Neuron (in vitro differentiated cells): ENCODE measurements around the gene CDH22.

Experiments used
- H2AFZ ChIP-seq: one replicate; pipeline ENCODE4 v1.6.1; 2013; ENCODE audit warnings: low read depth, mild to moderate bottlenecking, inconsistent platforms, low read length, moderate library complexity
- H3K27me3 ChIP-seq: one replicate; pipeline ENCODE4 v1.6.1; 2013; ENCODE audit warnings: low read length; ENCODE audit not compliant: insufficient read depth
- H3K36me3 ChIP-seq: one replicate; pipeline ENCODE4 v1.6.1; 2013; ENCODE audit warnings: low read length; ENCODE audit not compliant: insufficient read depth
- H3K4me1 ChIP-seq: one replicate; pipeline ENCODE4 v1.6.1; 2013; ENCODE audit warnings: low read length; ENCODE audit not compliant: insufficient read depth
- H3K4me3 ChIP-seq: 2 replicates; pipeline ENCODE4 v1.5.1; 2013; ENCODE audit warnings: mild to moderate bottlenecking, low read length, moderate library complexity
- H3K9me3 ChIP-seq: one replicate; pipeline ENCODE4 v1.6.1; 2013; ENCODE audit warnings: low read length

CDH22 gene

GRCh38 chr20:46272389-46273047 is 35.8 kb downstream of the CDH22 start:
- peaks cover 24% of the 10 kb centered on the region for H3K27me3 ChIP-seq
- H2AFZ ChIP-seq, result no peak overlapping the region
- H3K9me3 ChIP-seq, result no peaks in the 10 kb centered on the region
- no peak overlapping the region for H3K4me3 ChIP-seq
- H3K36me3 ChIP-seq, result no peaks in the 10 kb centered on the region
- peaks cover 9% of the 10 kb centered on the region for H3K4me1 ChIP-seq

- Histone ChIP-seq H3K4me1 (peaks cover 10% of the 10 kb centered on the region), H3K4me3 (no peak overlapping the region), H2AFZ (no peak overlapping the region), H3K27me3 (peaks cover 11% of the 10 kb centered on the region), H3K36me3 (no peaks in the 10 kb centered on the region), H3K9me3 (no peaks in the 10 kb centered on the region)
Observed at GRCh38 chr20:46270977-46271744, 37.1 kb downstream of the CDH22 start.

GRCh38 chr20:46269372-46269771 is 38.9 kb downstream of the CDH22 start:
- Histone ChIP-seq H3K36me3 (no peaks in the 10 kb centered on the region), H2AFZ (no peak overlapping the region), H3K4me1 (peaks cover 10% of the 10 kb centered on the region), H3K9me3 (no peaks in the 10 kb centered on the region), H3K4me3 (no peak overlapping the region), H3K27me3 (peaks cover 8% of the 10 kb centered on the region)

GRCh38 chr20:46268662-46269061 is 39.6 kb downstream of the CDH22 start:
- Histone ChIP-seq H3K4me3 (no peak overlapping the region), H3K27me3 (peaks cover 8% of the 10 kb centered on the region), H3K4me1 (peaks cover 10% of the 10 kb centered on the region), H2AFZ (no peak overlapping the region), H3K9me3 (no peaks in the 10 kb centered on the region), H3K36me3 (no peaks in the 10 kb centered on the region)

- Histone ChIP-seq H3K9me3 (no peaks in the 10 kb centered on the region), H3K36me3 (no peaks in the 10 kb centered on the region), H2AFZ (no peak overlapping the region), H3K27me3 (peaks cover 8% of the 10 kb centered on the region), H3K4me1 (peaks cover 10% of the 10 kb centered on the region), H3K4me3 (no peak overlapping the region)
Observed at GRCh38 chr20:46268131-46268614, 40.1 kb downstream of the CDH22 start.

- Histone ChIP-seq H3K27me3 (peaks cover 8% of the 10 kb centered on the region), H3K36me3 (no peaks in the 10 kb centered on the region), H3K4me3 (no peak overlapping the region), H2AFZ (no peak overlapping the region), H3K4me1 (peaks cover 10% of the 10 kb centered on the region), H3K9me3 (no peaks in the 10 kb centered on the region)
Observed at GRCh38 chr20:46267108-46268105, 40.9 kb downstream of the CDH22 start.

GRCh38 chr20:46265539-46265938 is 42.8 kb downstream of the CDH22 start:
- Histone ChIP-seq H3K36me3 (no peaks in the 10 kb centered on the region), H3K27me3 (peaks cover 6% of the 10 kb centered on the region), H3K4me3 (no peak overlapping the region), H3K4me1 (peaks cover 10% of the 10 kb centered on the region), H2AFZ (no peak overlapping the region), H3K9me3 (no peaks in the 10 kb centered on the region)

GRCh38 chr20:46264391-46265266 is 43.7 kb downstream of the CDH22 start:
- Histone ChIP-seq H3K4me3 (no peak overlapping the region), H3K36me3 (no peaks in the 10 kb centered on the region), H3K9me3 (no peaks in the 10 kb centered on the region), H3K4me1 (peaks cover 10% of the 10 kb centered on the region), H2AFZ (no peak overlapping the region), H3K27me3 (peaks cover under 1% of the 10 kb centered on the region)

- H3K36me3 ChIP-seq, result no peaks in the 10 kb centered on the region
- H3K9me3 ChIP-seq, result no peaks in the 10 kb centered on the region
- H3K27me3 ChIP-seq, result peaks cover 10% of the 10 kb centered on the region
- no peaks in the 10 kb centered on the region for H3K4me1 ChIP-seq
- no peak overlapping the region for H2AFZ ChIP-seq
- H3K4me3 ChIP-seq, result no peak overlapping the region
Observed at GRCh38 chr20:46261456-46262253, 46.6 kb downstream of the CDH22 start.

- Histone ChIP-seq H3K27me3 (peaks cover 15% of the 10 kb centered on the region), H3K4me1 (no peaks in the 10 kb centered on the region), H2AFZ (no peak overlapping the region), H3K9me3 (no peaks in the 10 kb centered on the region), H3K36me3 (no peaks in the 10 kb centered on the region), H3K4me3 (no peak overlapping the region)
Observed at GRCh38 chr20:46260936-46261454, 47.3 kb downstream of the CDH22 start.

- Histone ChIP-seq H2AFZ (no peak overlapping the region), H3K36me3 (no peaks in the 10 kb centered on the region), H3K4me3 (no peak overlapping the region), H3K4me1 (no peaks in the 10 kb centered on the region), H3K27me3 (peaks cover 20% of the 10 kb centered on the region), H3K9me3 (no peaks in the 10 kb centered on the region)
Observed at GRCh38 chr20:46260480-46260879, 47.8 kb downstream of the CDH22 start.
